AG10803 (cell line): Measurements from ENCODE around the gene LZTR1.
A peak's percentile ranks its signal among the peaks of the same experiment; 100 is the strongest.

Source experiments
- DNase-seq: peaks from one replicate; pipeline ENCODE4 v3.0.0; 2010; ENCODE audit warnings: low read depth
- H3K4me3 ChIP-seq: 2 replicates; pipeline ENCODE4 v1.5.1; 2011; ENCODE audit warnings: mild to moderate bottlenecking, low read length, control low read depth
- TF ChIP-seq, protein P1 (sequence below): conservative IDR thresholded peaks from 2 replicates; pipeline ENCODE4 v1.5.1; 2011; ENCODE audit warnings: mild to moderate bottlenecking, low read length, control low read depth, inconsistent platforms

LZTR1 gene

DNA sequence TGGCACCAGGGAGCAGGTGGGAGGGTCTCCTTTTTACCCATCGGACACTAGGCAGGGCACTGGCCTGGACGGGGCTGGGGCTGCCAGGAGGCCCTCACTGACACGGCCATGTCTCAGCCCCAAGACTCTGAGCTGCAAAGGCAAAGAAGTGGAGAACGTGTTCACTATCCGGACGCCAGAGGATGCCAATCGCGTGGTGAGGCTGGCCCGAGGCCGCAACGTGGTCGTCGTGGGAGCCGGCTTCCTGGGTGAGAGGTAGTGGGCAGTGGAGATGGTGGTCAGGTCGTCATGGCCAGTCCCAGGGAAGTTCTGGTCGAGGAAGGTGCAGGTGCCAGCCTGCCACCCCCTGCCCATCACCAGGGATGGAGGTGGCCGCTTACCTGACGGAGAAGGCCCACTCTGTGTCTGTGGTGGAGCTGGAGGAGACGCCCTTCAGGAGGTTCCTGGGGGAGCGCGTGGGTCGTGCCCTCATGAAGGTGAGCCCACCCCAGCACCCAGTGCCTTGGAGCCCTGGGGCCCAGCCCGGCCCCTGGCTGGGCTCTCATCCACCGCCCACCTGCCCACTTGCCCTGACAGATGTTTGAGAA, 5.7 kb upstream of the LZTR1 start:
- TF ChIP-seq, protein P1, sequence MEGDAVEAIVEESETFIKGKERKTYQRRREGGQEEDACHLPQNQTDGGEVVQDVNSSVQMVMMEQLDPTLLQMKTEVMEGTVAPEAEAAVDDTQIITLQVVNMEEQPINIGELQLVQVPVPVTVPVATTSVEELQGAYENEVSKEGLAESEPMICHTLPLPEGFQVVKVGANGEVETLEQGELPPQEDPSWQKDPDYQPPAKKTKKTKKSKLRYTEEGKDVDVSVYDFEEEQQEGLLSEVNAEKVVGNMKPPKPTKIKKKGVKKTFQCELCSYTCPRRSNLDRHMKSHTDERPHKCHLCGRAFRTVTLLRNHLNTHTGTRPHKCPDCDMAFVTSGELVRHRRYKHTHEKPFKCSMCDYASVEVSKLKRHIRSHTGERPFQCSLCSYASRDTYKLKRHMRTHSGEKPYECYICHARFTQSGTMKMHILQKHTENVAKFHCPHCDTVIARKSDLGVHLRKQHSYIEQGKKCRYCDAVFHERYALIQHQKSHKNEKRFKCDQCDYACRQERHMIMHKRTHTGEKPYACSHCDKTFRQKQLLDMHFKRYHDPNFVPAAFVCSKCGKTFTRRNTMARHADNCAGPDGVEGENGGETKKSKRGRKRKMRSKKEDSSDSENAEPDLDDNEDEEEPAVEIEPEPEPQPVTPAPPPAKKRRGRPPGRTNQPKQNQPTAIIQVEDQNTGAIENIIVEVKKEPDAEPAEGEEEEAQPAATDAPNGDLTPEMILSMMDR: no peak
- no peak overlapping the region for H3K4me3 ChIP-seq
- no peak for DNase-seq

DNA sequence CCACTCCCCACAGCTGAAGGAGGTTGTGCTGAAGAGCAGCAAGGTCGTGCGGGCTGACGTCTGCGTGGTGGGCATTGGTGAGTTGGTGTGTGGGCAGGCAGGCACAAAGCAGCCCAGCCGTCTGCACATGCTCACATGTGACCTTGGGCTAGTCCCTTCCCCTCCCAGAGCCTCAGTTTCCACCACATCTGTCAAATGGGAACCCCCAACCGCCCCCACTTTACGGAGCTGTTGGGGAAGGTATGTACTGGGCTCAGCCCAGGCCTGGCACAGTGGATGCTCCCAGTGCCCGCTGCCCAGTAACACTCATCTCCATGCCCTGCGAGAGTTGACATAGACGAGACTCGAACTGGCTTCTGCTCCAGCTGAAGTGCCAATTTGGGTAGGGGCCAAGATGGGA, 5.1 kb upstream of the LZTR1 start:
- no peak overlapping the region for H3K4me3 ChIP-seq
- DNase-seq: no peak
- TF ChIP-seq, protein P1: no peak

GRCh38 chr22:20977516-20978170, 4.5 kb upstream of the LZTR1 start:
- no peak overlapping the region for H3K4me3 ChIP-seq
- TF ChIP-seq, protein P1: no peak
- no peak for DNase-seq

- no peak for DNase-seq
- TF ChIP-seq, protein P1: no peak
- no peak overlapping the region for H3K4me3 ChIP-seq
Observed at GRCh38 chr22:20978419-20978818, 3.7 kb upstream of the LZTR1 start.

DNA sequence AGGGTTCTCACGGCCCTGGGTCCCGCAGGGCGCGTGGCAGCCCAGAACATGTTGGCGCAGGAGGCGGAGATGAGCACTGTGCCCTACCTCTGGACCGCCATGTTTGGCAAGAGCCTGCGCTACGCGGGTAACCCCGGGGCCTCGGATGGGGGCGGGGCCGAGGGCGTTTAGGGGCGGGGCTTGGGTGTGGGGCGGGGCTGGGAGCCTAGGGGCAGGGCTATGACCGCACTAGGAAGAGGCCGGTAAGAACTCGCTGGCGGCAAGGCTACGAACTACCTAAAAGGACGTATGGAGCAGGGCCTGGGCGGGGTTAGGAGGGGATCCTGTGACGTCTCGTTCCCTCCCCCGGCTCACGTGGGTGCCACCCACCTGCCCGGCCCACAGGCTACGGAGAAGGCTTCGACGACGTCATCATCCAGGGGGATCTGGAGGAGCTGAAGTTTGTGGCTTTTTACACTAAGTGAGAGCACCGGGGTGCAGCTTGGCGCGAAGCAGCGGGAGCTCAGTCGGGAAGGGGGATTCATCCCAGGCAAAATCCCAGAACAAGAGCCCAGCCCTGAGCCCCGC, 2.8 kb upstream of the LZTR1 start:
- H3K4me3 ChIP-seq: peak overlapping the region; percentile 22
- TF ChIP-seq, protein P1: no peak
- DNase-seq: peak; percentile 54

DNA sequence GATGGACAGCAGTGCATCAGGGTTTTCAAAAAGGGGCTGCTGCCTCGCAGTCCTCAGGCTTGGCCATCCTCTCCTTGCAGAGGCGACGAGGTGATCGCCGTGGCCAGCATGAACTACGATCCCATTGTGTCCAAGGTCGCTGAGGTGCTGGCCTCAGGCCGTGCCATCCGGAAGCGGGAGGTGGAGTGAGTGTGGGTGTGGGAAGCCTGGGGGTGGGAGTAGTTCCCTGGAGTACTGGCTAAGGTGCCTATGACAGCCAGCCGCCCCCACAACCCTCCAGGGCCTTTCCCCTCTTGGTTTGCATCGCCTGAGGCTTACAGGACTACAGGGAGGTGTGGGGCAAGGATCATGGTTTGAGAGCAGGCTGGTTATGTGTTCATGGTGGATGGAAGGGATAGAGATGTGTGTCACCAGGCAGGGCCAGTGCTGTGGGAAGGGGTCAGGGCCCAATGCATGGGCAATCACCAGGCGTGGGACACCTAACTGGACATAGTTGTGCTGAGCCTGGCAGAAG, 2.1 kb upstream of the LZTR1 start:
- TF ChIP-seq, protein P1: no peak
- H3K4me3 ChIP-seq: peak overlapping the region; percentile 22

GRCh38 chr22:20980523-20980922, 1.6 kb upstream of the LZTR1 start:
- DNase-seq: no peak
- no peak overlapping the region for H3K4me3 ChIP-seq
- TF ChIP-seq, protein P1: no peak

More for the DNA sequence above, 2.1 kb upstream of the LZTR1 start:
- no peak for DNase-seq
